Trophoblast cell (in vitro differentiated cells and primary cell): ENCODE data around the gene CRYBG1.

Experiments
- DNase-seq, 2 donors: peaks; one replicate each; pipeline ENCODE4 v3.0.0-alpha.2; 2016
- H2AFZ ChIP-seq: 2 replicates; pipeline ENCODE4 v1.6.1; 2013; ENCODE audit warnings: low read length, moderate library complexity, mild to moderate bottlenecking; ENCODE audit not compliant: insufficient read depth, poor library complexity
- H2AK5ac ChIP-seq: 2 replicates; pipeline ENCODE4 v1.6.1; 2013; ENCODE audit warnings: mild to moderate bottlenecking, low read length
- H2BK120ac ChIP-seq: 2 replicates; pipeline ENCODE4 v1.6.1; 2013; ENCODE audit warnings: low read length, mild to moderate bottlenecking, moderate library complexity; ENCODE audit not compliant: insufficient read depth, poor library complexity
- H2BK12ac ChIP-seq: 2 replicates; pipeline ENCODE4 v1.6.1; 2013; ENCODE audit warnings: mild to moderate bottlenecking, low read length, moderate library complexity
- H2BK5ac ChIP-seq: 2 replicates; pipeline ENCODE4 v1.6.1; 2013; ENCODE audit warnings: low read length, low read depth, moderate library complexity, mild to moderate bottlenecking; ENCODE audit not compliant: poor library complexity
- H3K14ac ChIP-seq: 2 replicates; pipeline ENCODE4 v1.6.1; 2013; ENCODE audit warnings: mild to moderate bottlenecking, low read length
- H3K18ac ChIP-seq: 2 replicates; pipeline ENCODE4 v1.6.1; 2013; ENCODE audit warnings: mild to moderate bottlenecking, low read length
- H3K23ac ChIP-seq: 2 replicates; pipeline ENCODE4 v1.6.1; 2013; ENCODE audit warnings: low read length
- H3K27ac ChIP-seq: 2 replicates; pipeline ENCODE4 v1.5.1; 2013; ENCODE audit warnings: low read depth, mild to moderate bottlenecking, inconsistent platforms, low read length, moderate library complexity
- H3K27me3 ChIP-seq: 2 replicates; pipeline ENCODE4 v1.6.1; 2013; ENCODE audit warnings: inconsistent platforms, mild to moderate bottlenecking, low read length, moderate library complexity; ENCODE audit not compliant: insufficient read depth
- H3K36me3 ChIP-seq, 2 experiments: 1 replicate in 1 of 2; 2 replicates in 1 of 2; pipeline ENCODE4 v1.6.1; 2013; ENCODE audit warnings: low read length in 2 of 2, mild to moderate bottlenecking in 2 of 2, moderate library complexity in 1 of 2; ENCODE audit not compliant: insufficient read depth in 2 of 2, control insufficient read depth in 1 of 2
- H3K4ac ChIP-seq: 2 replicates; pipeline ENCODE4 v1.6.1; 2013; ENCODE audit warnings: low read depth, mild to moderate bottlenecking, low read length, moderate library complexity
- H3K4me1 ChIP-seq, 2 experiments: 1 replicate in 1 of 2; 2 replicates in 1 of 2; pipeline ENCODE4 v1.6.1; 2013; ENCODE audit warnings: low read length in 2 of 2, mild to moderate bottlenecking in 2 of 2, moderate library complexity in 1 of 2; ENCODE audit not compliant: insufficient read depth in 2 of 2, control insufficient read depth in 1 of 2
- H3K4me2 ChIP-seq: 2 replicates; pipeline ENCODE4 v1.6.1; 2013; ENCODE audit warnings: inconsistent platforms, mild to moderate bottlenecking, low read length, moderate library complexity
- H3K4me3 ChIP-seq: 2 replicates; pipeline ENCODE4 v1.5.1; 2013; ENCODE audit warnings: mild to moderate bottlenecking, low read depth, low read length, inconsistent platforms
- H3K79me1 ChIP-seq: one replicate; pipeline ENCODE4 v1.6.1; 2013; ENCODE audit warnings: low read length
- H3K79me2 ChIP-seq: 2 replicates; pipeline ENCODE4 v1.6.1; 2013; ENCODE audit warnings: low read length, mild to moderate bottlenecking; ENCODE audit not compliant: control insufficient read depth, insufficient read depth, poor library complexity
- H3K9ac ChIP-seq: 2 replicates; pipeline ENCODE4 v1.6.1; 2013; ENCODE audit warnings: mild to moderate bottlenecking, low read length
- H3K9me3 ChIP-seq: 2 replicates; pipeline ENCODE4 v1.6.1; 2013; ENCODE audit warnings: low read depth, mild to moderate bottlenecking, control low read depth, inconsistent platforms, low read length; ENCODE audit not compliant: insufficient read depth
- H4K12ac ChIP-seq: 2 replicates; pipeline ENCODE4 v1.6.1; 2013; ENCODE audit warnings: low read depth, mild to moderate bottlenecking, low read length, moderate library complexity
- H4K8ac ChIP-seq: 2 replicates; pipeline ENCODE4 v1.6.1; 2013; ENCODE audit warnings: low read depth, mild to moderate bottlenecking, low read length, moderate library complexity
- H4K91ac ChIP-seq: one replicate; pipeline ENCODE4 v1.6.1; 2013; ENCODE audit warnings: low read depth, mild to moderate bottlenecking, low read length, moderate library complexity
- WGBS: extraction: QIAGEN DNeasy Blood & Tissue Kit; methylation state at CpG from one replicate; pipeline ENCODE4 v1.1.7; 2013; ENCODE audit warnings: missing lambda C conversion rate; ENCODE audit not compliant: insufficient read length, insufficient coverage; ENCODE audit errors: extremely low coverage; 5-methylcytosine and 5-hydroxymethylcytosine counted together

The CRYBG1 gene

GRCh38 chr6:106431405-106431804, 70.9 kb downstream of the CRYBG1 start:
- Histone ChIP-seq H3K4me2 (no peak overlapping the region), H3K23ac (no peak overlapping the region), H3K14ac (no peak overlapping the region), H2AK5ac (no peak overlapping the region), H3K4me3 (no peak overlapping the region), H3K27ac (no peak overlapping the region), H2BK5ac (no peak overlapping the region), H4K8ac (no peak overlapping the region), H3K4ac (no peak overlapping the region), H2AFZ (no peak overlapping the region), H3K4me1 (no peaks in the 10 kb centered on the region), H3K27me3 (no peaks in the 10 kb centered on the region), H3K18ac (no peak overlapping the region), H3K9me3 (no peaks in the 10 kb centered on the region), H4K12ac (no peak overlapping the region), H3K36me3 (no peaks in the 10 kb centered on the region), H3K9ac (no peak overlapping the region), H2BK12ac (no peak overlapping the region), H2BK120ac (no peak overlapping the region), H3K79me2 (no peaks in the 10 kb centered on the region), H4K91ac (no peak overlapping the region), H3K79me1 (no peaks in the 10 kb centered on the region)
- DNase-seq, result no peak
- WGBS, result no CpG with 5 or more reads among the region's 4 CpGs

DNA sequence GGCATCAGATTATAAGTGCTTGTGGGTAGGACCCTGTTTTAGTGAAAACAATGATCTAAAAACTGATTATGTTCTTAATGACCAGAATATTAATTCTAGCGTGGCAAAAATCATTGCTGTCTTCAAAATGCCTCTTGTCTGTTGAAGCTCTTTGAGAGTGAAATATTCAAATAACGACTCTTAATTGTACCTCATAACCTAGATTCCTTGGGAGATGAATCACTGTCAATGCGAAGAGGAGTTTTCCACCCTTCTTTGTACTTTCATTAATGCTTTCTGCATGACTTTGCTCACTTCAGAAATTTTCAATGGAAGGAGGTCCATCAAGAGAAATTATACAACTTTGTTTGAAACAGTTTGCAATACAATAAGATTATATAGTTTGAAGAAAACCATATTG, 71.5 kb downstream of the CRYBG1 start:
- Histone ChIP-seq H3K79me1 (no peaks in the 10 kb centered on the region), H2AK5ac (no peak overlapping the region), H3K4me3 (no peak overlapping the region), H3K9ac (no peak overlapping the region), H3K14ac (no peak overlapping the region), H4K12ac (no peak overlapping the region), H3K9me3 (no peaks in the 10 kb centered on the region), H2BK120ac (no peak overlapping the region), H3K4me1 (no peaks in the 10 kb centered on the region), H3K27ac (no peak overlapping the region), H3K79me2 (no peaks in the 10 kb centered on the region), H3K18ac (no peak overlapping the region), H3K4me2 (no peak overlapping the region), H2BK5ac (no peak overlapping the region), H3K23ac (no peak overlapping the region), H3K36me3 (no peaks in the 10 kb centered on the region), H4K8ac (no peak overlapping the region), H4K91ac (no peak overlapping the region), H2BK12ac (no peak overlapping the region), H2AFZ (no peak overlapping the region), H3K4ac (no peak overlapping the region), H3K27me3 (no peaks in the 10 kb centered on the region)
- no CpG with 5 or more reads among the region's 3 CpGs for WGBS
- no peak for DNase-seq

- no peak overlapping the region for H3K23ac ChIP-seq
Measured at GRCh38 chr6:106434530-106434929, 74.0 kb downstream of the CRYBG1 start.

GRCh38 chr6:106439459-106439858, 78.9 kb downstream of the CRYBG1 start:
- Histone ChIP-seq H3K18ac (no peak overlapping the region), H4K91ac (no peak overlapping the region), H3K27me3 (no peaks in the 10 kb centered on the region), H3K9me3 (no peaks in the 10 kb centered on the region), H3K4me2 (no peak overlapping the region), H2BK12ac (no peak overlapping the region), H3K4me3 (no peak overlapping the region), H3K4ac (no peak overlapping the region), H2BK5ac (no peak overlapping the region), H3K14ac (no peak overlapping the region), H4K12ac (no peak overlapping the region), H2BK120ac (no peak overlapping the region), H3K27ac (no peak overlapping the region), H4K8ac (no peak overlapping the region), H2AFZ (no peak overlapping the region), H3K79me1 (no peaks in the 10 kb centered on the region), H3K36me3 (no peaks in the 10 kb centered on the region), H2AK5ac (no peak overlapping the region), H3K9ac (no peak overlapping the region), H3K4me1 (no peaks in the 10 kb centered on the region), H3K23ac (no peak overlapping the region), H3K79me2 (no peaks in the 10 kb centered on the region)
- no CpG with 5 or more reads among the region's 2 CpGs for WGBS
- no peak for DNase-seq

More at GRCh38 chr6:106434530-106434929, 74.0 kb downstream of the CRYBG1 start:
- Histone ChIP-seq H2AK5ac (no peak overlapping the region), H3K18ac (no peak overlapping the region), H3K27me3 (no peaks in the 10 kb centered on the region), H3K79me2 (no peaks in the 10 kb centered on the region), H3K4me2 (no peak overlapping the region), H2BK120ac (no peak overlapping the region), H3K79me1 (no peaks in the 10 kb centered on the region), H3K14ac (no peak overlapping the region), H3K4me3 (no peak overlapping the region), H2BK12ac (no peak overlapping the region), H2BK5ac (no peak overlapping the region), H4K91ac (no peak overlapping the region), H4K12ac (no peak overlapping the region), H3K4ac (no peak overlapping the region), H3K4me1 (no peaks in the 10 kb centered on the region), H3K27ac (no peak overlapping the region), H3K36me3 (no peaks in the 10 kb centered on the region), H2AFZ (no peak overlapping the region), H3K9ac (no peak overlapping the region), H4K8ac (no peak overlapping the region), H3K9me3 (no peaks in the 10 kb centered on the region)
- DNase-seq, result no peak
